ENCODE data around the gene TSFM.

DNA sequence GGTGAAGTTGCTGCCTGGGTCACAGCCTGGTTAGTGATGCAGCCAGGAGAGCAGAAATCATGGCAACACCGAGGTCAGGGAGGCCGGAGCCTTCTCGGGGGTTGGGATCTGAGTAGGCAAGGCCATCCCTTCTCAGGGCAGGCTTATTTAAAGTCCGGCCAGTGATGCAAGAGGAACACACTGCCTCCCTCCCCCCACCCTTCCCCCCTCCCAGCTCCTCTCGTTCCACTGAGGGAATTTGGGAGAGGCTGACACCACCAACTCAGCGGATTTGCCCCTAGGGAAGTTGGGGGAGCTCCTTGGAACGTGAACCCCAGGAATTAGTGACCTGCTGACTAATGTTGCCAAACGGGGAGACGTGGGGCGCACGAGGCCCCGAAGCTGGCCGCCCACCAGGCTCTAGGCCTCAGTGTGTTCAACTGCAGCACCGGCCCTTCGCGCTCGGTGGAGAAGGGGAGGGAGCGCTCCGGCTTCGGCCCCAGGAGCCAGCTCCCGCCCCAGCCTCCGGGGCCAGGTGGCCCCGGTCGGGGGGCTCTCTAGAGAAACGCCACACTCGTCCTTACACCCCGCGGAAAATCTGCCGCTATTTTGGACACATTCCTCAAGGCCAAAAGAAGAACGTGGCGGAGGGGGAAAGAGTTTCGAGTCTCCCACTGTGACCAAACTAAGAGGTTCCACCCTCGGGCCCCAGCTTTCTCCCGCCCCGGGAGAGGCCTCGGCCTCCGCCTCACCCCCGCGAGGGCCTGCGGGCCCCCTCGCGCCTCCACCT, 62.3 kb downstream of the TSFM start:
- TF ChIP-seq CTCF (IDR thresholded peaks at IDR 0.05; ENCODE audit: low read depth, low read length): no peak
- no peak for TF ChIP-seq EZH2phosphoT487 (IDR thresholded peaks at IDR 0.05; ENCODE audit: low read depth)

Measured in OCI-LY3 (cell line).